SJCRH30 (cell line): ENCODE data around the gene ZBTB7B. TPM values are rescaled to one million over a fixed set of nuclear protein-coding genes. Genes with fewer than 3 reads are reported as not detected.
A peak's percentile ranks its signal among the peaks of the same experiment; 100 is the strongest.

Experiments
- DNase-seq, 2 experiments: peaks; one replicate each; pipeline ENCODE4 v3.0.0-alpha.2; 2015 to 2020
- H3K27ac ChIP-seq: fragments of 250-450 bp; sonication (Bioruptor Pico); 2 replicates; pipeline ENCODE4 v1.5.1; 2020; ENCODE audit warnings: mild to moderate bottlenecking, moderate library complexity
- H3K27me3 ChIP-seq: fragments of 250-450 bp; sonication (Bioruptor Pico); 2 replicates; pipeline ENCODE4 v1.5.1; 2020; ENCODE audit warnings: mild to moderate bottlenecking, moderate library complexity
- H3K36me3 ChIP-seq: fragments of 250-450 bp; sonication (Bioruptor Pico); 2 replicates; pipeline ENCODE4 v1.5.1; 2020; ENCODE audit warnings: mild to moderate bottlenecking, moderate library complexity
- H3K4me1 ChIP-seq: fragments of 250-450 bp; sonication (Bioruptor Pico); 2 replicates; pipeline ENCODE4 v1.5.1; 2020; ENCODE audit warnings: mild to moderate bottlenecking, moderate library complexity
- H3K4me3 ChIP-seq: fragments of 250-450 bp; sonication (Bioruptor Pico); 2 replicates; pipeline ENCODE4 v1.5.1; 2020; ENCODE audit warnings: mild to moderate bottlenecking, moderate library complexity
- H3K9me3 ChIP-seq: fragments of 250-450 bp; sonication (Bioruptor Pico); replicated peaks from 2 replicates; pipeline ENCODE4 v1.5.1; 2020; ENCODE audit warnings: mild to moderate bottlenecking, moderate library complexity
- total RNA-seq: library from RNA; depleted of rRNA; stranded (reverse); fragments of >200 nt; shearing (Covaris generic); gene quantifications from 2 replicates; pipeline ENCODE4 v1.2.3, GENCODE V29; 2014; rRNA removed

ZBTB7B gene
- 4.8 and 5.6 TPM in 2 replicates for total RNA-seq

DNA sequence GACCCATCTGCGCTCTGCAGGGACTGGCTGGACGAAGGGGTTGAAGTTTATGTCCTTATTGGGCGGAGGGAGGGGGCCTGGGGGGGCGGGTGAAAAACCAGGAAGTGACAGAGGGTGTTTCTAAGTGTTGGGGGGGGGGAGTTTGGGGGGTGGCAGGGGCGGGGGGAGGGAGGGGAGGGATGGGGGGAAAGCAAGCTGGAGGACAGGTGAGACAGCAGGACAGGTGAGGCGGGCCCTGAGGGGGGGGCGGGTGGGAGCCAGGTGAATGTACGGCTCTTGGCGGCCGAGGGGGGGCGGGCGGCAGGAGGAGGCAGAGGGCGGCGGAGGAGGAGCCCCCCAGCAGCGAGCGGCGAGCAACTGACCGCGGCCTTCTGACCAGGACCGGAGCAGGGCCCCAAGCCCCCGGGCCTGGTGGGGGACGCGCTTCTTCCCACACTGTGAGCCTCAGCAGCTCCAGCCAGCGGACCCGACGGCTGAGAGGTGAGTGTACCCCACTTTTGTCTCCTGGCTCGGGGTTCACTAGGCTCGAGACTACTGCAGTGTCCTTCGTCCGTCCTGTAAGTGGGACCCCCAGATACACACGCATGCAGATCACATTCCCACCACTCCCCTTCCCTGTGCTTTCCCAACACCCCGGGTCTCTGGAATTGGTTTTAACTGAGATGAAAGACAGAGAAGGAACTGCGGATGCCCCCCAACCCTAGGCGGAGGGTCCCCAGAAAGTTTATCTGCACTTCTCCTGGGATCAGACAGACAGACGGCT is at the start of gene ZBTB7B:
ZBTB7B (plus strand) TSS at position 339 of the 763 bp plus-strand sequence. CDS start 11,859 bp downstream, outside the sequence.
- peak within 1 kb of the TSS; percentile 65 for H3K4me3 ChIP-seq
- H3K27me3 ChIP-seq, result no peaks in the 10 kb centered on the region
- no peaks in the 10 kb centered on the region for H3K9me3 ChIP-seq
- no peaks in the 10 kb centered on the region for H3K36me3 ChIP-seq
- peak within 1 kb of the TSS; percentile 82 for H3K27ac ChIP-seq
- peak in 1 of 2 experiments; percentile 39 for DNase-seq
- no peaks in the 10 kb centered on the region for H3K4me1 ChIP-seq

- Histone ChIP-seq H3K36me3 (no peaks in the 10 kb centered on the region), H3K27me3 (no peaks in the 10 kb centered on the region), H3K4me1 (peaks cover 39% of the 10 kb centered on the region), H3K27ac (no peak overlapping the region), H3K9me3 (no peaks in the 10 kb centered on the region), H3K4me3 (no peak overlapping the region)
- no peak for DNase-seq
Observed at GRCh38 chr1:154953611-154954038, 49.0 kb upstream of the ZBTB7B start.

- H3K36me3 ChIP-seq, result no peaks in the 10 kb centered on the region
- H3K27me3 ChIP-seq, result no peaks in the 10 kb centered on the region
- H3K4me3 ChIP-seq, result no peak overlapping the region
- no peak for DNase-seq
- no peaks in the 10 kb centered on the region for H3K9me3 ChIP-seq
- peaks cover 39% of the 10 kb centered on the region for H3K4me1 ChIP-seq
- peak overlapping the region; percentile 12; the same call in 1 of the 2 replicates for H3K27ac ChIP-seq
Observed at GRCh38 chr1:154954541-154954940, 48.1 kb upstream of the ZBTB7B start.

DNA sequence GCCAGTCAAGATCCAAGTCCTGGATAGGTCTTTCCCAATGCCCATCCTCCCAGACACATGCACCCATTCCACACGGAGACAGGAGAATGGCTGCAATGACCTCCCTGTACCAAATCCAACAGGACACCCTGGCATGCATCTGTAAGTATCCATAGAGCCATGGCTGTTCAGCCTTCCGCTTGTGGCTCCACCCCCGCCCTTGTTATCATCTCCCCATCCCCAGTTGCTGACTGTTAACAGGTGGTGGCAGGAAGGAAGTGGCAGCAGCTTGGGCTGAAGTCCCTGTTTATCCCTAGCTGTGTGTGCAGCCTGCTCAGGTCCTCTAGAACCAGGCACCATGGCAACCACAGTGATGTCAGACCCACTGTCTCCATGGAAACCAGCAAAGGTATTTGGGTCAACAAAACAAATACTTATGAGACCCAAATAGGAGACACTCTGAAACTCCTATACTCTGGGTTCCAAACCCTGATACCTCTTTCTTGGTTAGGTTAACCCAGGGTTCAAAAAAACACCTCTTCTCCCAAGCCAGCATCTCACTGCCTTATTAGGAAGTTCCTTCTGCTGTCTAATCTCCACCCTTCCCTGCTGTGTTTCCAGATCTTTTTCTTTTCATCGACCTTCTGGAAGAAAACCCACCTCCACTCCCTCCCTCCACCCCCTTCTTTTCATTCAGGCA is 47.4 kb upstream of the ZBTB7B start:
- Histone ChIP-seq H3K27me3 (no peaks in the 10 kb centered on the region), H3K4me1 (peaks cover 39% of the 10 kb centered on the region), H3K9me3 (no peaks in the 10 kb centered on the region), H3K36me3 (no peaks in the 10 kb centered on the region), H3K4me3 (peak overlapping the region; percentile 63), H3K27ac (peak overlapping the region; percentile 98)
- DNase-seq, result peak; percentile 87 to 90

- Histone ChIP-seq H3K4me1 (peaks cover 39% of the 10 kb centered on the region), H3K36me3 (no peaks in the 10 kb centered on the region), H3K27me3 (no peaks in the 10 kb centered on the region), H3K9me3 (no peaks in the 10 kb centered on the region), H3K4me3 (peak within 1 kb of the TSS; percentile 63), H3K27ac (peak within 1 kb of the TSS; percentile 98)
- DNase-seq, result peak; percentile 87 to 96
Observed at GRCh38 chr1:154955718-154956543, 46.7 kb upstream of the ZBTB7B start, which contains the start of gene PBXIP1. Gene PBXIP1 (minus strand): TSS chr1:154956099. CDS start chr1:154953721, 2,378 bp downstream.

- Histone ChIP-seq H3K9me3 (no peaks in the 10 kb centered on the region), H3K36me3 (no peaks in the 10 kb centered on the region), H3K27me3 (no peaks in the 10 kb centered on the region), H3K4me1 (peaks cover 39% of the 10 kb centered on the region), H3K4me3 (peak overlapping the region; percentile 63), H3K27ac (peak overlapping the region; percentile 98)
- peak; percentile 69 to 78 for DNase-seq
Observed at GRCh38 chr1:154956544-154956941, 46.1 kb upstream of the ZBTB7B start.

- no peak for DNase-seq
- H3K4me3 ChIP-seq, result peak overlapping the region; percentile 63
- H3K27ac ChIP-seq, result peak overlapping the region; percentile 98
Observed at GRCh38 chr1:154957091-154957657, 45.4 kb upstream of the ZBTB7B start.

DNA sequence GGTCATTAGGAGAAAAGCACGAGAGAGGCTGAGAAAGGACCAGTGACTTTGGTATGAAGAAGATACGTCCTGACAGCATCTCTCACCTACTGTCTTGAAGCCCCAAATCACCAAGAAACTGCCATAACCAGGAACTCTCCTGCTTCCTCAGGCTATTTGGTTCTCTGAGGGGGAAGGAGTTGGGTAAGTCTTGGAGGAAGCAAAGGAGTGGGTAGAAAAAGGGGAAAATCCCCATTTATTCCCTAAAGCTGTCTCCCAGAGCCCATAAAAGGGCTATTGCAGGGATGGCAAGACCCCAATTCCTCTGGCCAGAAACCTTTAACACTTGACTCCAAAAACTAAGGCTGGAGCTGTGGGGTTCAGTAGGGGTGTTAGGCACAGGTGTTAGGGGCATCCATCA is 44.6 kb upstream of the ZBTB7B start:
- H3K27me3 ChIP-seq, result no peaks in the 10 kb centered on the region
- H3K4me1 ChIP-seq, result peaks cover 28% of the 10 kb centered on the region

More at GRCh38 chr1:154957091-154957657, 45.4 kb upstream of the ZBTB7B start:
- peaks cover 36% of the 10 kb centered on the region for H3K4me1 ChIP-seq
- no peaks in the 10 kb centered on the region for H3K9me3 ChIP-seq
- H3K27me3 ChIP-seq, result no peaks in the 10 kb centered on the region
- no peaks in the 10 kb centered on the region for H3K36me3 ChIP-seq

GRCh38 chr1:154958681-154959425 is 43.7 kb upstream of the ZBTB7B start:
- Histone ChIP-seq H3K36me3 (no peaks in the 10 kb centered on the region), H3K9me3 (no peaks in the 10 kb centered on the region), H3K27ac (no peak overlapping the region), H3K4me3 (no peak overlapping the region), H3K4me1 (peaks cover 28% of the 10 kb centered on the region), H3K27me3 (no peaks in the 10 kb centered on the region)
- no peak for DNase-seq

More for the DNA sequence above, 44.6 kb upstream of the ZBTB7B start:
- Histone ChIP-seq H3K36me3 (no peaks in the 10 kb centered on the region), H3K27ac (no peak overlapping the region), H3K4me3 (no peak overlapping the region), H3K9me3 (no peaks in the 10 kb centered on the region)
- no peak for DNase-seq

DNA sequence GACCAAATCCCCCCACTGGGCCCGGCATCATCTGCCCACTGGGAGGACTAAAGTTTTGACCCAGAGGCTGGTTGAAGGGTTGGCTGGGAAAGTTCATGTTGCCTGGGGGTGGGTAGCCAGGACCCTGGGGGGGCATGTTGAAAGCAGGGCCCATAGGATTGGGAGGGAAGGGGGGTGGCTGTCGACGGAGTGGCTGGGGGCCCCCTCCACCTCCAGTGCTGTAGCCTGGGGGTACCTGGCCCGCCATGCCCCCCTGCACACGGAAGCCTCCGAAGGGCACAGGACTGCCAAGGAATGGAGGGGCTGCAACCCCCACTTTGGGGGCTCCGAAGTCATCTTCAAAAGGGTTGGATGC is 43.2 kb upstream of the ZBTB7B start:
- H3K27ac ChIP-seq, result no peak overlapping the region
- H3K4me3 ChIP-seq, result no peak overlapping the region
- DNase-seq, result no peak
- no peaks in the 10 kb centered on the region for H3K27me3 ChIP-seq
- peaks cover 24% of the 10 kb centered on the region for H3K4me1 ChIP-seq
- H3K9me3 ChIP-seq, result no peaks in the 10 kb centered on the region
- peaks cover under 1% of the 10 kb centered on the region; the same call in 1 of the 2 replicates for H3K36me3 ChIP-seq

DNA sequence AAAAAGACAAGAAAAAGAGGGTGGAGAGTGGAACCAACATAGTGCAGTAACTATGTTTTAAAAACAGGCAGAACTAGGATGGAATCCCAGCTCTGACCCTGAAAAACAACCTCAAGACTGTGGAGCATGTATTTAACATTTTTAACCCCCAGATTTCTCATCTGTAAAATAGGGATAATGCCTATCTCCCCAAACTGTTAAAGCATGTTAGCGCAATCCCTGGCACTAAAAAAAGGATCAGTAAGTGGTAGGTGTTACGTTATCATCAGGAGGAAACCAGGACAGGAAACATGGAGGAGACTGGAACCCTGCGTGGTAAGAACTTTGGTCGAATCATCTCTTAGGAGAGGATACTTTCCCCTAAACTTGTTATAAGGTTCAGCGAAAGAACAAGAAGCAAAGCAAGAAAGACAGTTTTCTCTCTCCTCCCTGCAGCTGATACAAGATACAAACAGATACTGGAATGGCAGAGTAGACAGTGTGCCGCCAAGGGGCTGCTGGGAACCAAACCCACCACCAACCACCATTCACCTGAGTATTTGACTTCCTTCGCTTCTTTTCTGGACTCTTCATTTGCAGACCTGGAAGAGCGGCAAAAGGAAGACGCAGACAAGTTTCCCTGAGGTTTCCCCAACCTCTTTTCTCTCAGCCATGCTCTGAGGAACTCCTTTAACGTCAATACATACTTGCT is 42.0 kb upstream of the ZBTB7B start:
- Histone ChIP-seq H3K27ac (no peak overlapping the region), H3K9me3 (no peaks in the 10 kb centered on the region), H3K36me3 (peaks cover 13% of the 10 kb centered on the region), H3K27me3 (no peaks in the 10 kb centered on the region), H3K4me1 (peaks cover 14% of the 10 kb centered on the region), H3K4me3 (peak overlapping the region; percentile 91)
- DNase-seq, result no peak

DNA sequence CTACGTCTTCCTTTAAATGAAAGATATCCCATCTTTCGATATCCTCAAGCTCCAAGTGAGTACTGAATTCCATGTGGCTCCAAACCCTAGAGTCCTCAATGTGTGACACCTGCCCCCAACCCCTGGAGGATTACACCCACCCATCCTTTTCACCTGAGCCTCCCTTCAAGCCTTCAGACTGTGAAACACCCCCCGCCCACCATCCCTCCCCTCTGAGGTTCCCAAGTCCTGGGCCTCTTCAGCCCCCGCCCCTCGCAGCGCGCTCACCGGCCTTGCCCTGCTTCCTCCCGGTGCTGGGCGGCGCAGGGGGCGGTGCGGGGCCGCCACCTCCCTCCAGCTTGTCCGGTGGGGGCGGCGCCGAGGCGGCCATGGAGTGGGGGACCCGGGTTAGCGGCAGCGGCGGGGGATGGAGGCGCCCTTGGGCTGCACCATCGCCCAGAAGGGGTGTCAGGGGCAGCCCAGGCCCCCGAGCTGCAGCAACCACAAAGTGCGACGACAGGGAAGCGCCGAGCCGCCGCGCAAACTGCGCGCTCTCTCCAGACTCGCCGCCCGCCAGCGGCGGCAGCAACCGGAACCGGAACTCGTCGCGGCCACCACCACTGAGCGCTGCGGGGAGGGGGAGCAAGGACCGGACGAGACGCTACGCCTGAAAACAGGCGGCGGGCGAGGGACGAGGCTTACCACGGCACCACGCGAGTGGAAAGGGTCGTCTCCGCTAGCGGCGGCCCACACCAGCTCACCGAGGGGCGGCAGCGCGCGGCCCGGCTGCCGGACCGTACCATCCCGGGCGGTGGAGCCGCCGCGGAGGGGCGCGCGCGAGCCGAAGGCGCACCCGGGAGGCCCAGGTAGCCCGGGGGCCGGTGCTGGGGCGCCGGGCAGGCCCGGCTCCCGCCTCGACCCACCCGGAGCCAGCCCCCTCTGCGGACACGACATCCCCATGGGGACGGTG is 41.1 kb upstream of the ZBTB7B start, which contains the start of gene PYGO2:
PYGO2 (minus strand) TSS at position 576 of the 949 bp plus-strand sequence; CDS start at position 370, 206 bp downstream.
- peaks cover 14% of the 10 kb centered on the region for H3K36me3 ChIP-seq
- no peaks in the 10 kb centered on the region for H3K27me3 ChIP-seq

More for the DNA sequence above, 41.1 kb upstream of the ZBTB7B start, which contains the start of gene PYGO2:
- peak within 1 kb of the TSS; percentile 91 for H3K4me3 ChIP-seq
- peak within 1 kb of the TSS; percentile 81 for H3K27ac ChIP-seq
- peak; percentile 77 to 78 for DNase-seq
- no peaks in the 10 kb centered on the region for H3K9me3 ChIP-seq
- H3K4me1 ChIP-seq, result peaks cover 13% of the 10 kb centered on the region
